ENCODE data around the gene TSPAN4. TPM values are rescaled to one million over a fixed set of nuclear protein-coding genes. Genes with fewer than 3 reads are reported as not detected.

Gene TSPAN4
- total RNA-seq, 1 donor from 2014 or later: 56.7 TPM

GRCh38 chr11:803770-804598, 38.7 kb upstream of the TSPAN4 start:
- no peak for DNase-seq (ENCODE audit: low read depth)

DNA sequence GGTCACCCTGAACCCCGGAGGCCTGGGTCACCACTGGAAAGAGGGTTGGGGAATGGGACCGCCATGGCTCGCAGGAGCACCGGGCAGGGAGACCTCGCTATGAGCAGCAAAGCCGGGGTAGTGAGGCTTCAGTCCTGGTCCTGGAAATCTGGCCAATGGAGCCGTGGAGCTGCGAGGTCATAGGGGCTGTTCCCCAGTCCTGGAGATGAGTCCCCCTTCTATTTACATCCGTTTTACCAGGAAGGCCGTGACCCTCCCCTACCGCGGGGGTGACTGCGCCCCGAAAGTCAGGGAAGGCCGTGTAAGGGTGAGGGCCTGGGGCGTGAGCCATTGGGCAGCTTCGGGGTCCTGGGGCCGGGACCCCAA, 38.1 kb upstream of the TSPAN4 start:
- no peak for DNase-seq (ENCODE audit: low read depth)

GRCh38 chr11:808427-809286, 34.0 kb upstream of the TSPAN4 start:
- DNase-seq (ENCODE audit: low read depth): no peak

- peak; percentile 98 for DNase-seq (ENCODE audit: low read depth)
Observed at GRCh38 chr11:809287-810039, 33.2 kb upstream of the TSPAN4 start, which contains the start of gene RPLP2. TSS of gene RPLP2 (plus strand) at chr11:809967. CDS start at chr11:810235, 268 bp downstream.

DNA sequence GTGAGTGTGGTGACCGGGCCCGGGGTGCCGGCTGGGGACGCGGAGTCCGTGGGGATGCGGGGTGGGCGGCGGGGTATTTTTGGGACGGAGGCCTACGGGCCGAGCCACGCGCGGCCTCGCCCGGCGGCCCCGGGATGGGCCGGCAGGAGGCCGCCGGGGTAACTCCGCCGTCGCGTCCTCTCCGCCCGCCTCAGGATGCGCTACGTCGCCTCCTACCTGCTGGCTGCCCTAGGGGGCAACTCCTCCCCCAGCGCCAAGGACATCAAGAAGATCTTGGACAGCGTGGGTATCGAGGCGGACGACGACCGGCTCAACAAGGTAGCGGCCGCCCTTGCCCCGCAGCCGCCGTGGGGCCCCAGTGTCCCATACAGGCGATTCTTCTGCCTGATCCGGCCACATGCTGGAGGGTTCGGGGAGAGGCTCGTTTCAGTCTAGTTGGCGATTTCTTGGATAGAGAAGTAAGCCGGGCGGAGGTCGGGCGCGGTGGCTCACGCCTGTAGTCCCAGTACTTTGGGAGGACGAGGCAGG, 32.5 kb upstream of the TSPAN4 start:
- no peak for DNase-seq (ENCODE audit: low read depth)

- DNase-seq (ENCODE audit: low read depth): peak; percentile 95
Observed at GRCh38 chr11:811446-812245, 31.0 kb upstream of the TSPAN4 start.

GRCh38 chr11:812390-812789, 30.3 kb upstream of the TSPAN4 start:
- no peak for DNase-seq (ENCODE audit: low read depth)

DNA sequence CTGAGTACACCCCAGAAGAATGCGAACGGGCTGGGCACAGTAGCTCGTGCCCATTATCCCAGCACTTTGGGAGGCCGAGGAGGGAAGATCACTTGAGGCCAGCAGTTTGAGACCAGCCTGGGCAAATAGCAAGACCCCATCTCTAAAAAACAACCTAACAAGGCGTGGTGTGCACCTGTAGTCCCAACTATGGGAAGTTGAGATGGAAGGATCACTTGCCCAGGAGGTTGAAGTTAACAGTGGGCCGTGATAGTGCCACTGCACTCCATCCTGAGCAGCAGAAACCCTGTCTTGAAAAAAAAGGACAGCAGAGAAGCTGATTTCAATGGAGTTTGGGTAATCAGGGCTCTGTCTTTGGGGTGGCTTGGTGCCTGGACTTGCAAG, 29.6 kb upstream of the TSPAN4 start:
- DNase-seq (ENCODE audit: low read depth): no peak

DNA sequence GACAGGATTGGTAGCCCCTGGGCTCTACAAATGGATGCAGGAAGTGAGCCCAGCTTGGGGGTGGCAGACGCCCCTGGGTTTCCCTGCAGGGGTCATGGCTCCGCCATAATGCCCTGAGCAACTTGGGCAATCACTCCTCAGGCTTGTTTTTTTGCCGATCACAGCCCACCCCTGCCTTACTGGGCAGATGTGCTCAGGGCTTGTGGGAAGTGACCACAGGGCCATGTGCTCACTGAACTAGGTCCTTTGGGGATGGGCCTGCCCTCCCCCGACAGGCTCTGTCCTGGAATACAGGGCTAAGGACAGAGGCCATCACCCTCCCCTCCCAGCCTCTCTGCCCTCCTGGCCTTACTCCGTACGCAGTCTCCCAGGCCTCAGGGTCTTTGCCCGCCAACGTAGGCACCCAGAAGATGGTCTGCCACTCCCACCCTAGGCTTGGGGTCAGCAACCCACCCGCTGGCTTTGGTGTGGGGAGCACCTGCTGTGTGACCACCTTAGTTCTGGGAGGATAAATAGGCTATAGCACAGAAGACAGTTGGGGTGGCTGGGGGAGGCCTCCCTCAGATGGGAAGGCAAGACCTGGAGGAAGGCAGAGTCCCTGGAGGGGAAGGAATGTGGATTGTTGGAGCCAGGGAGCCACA, 29.1 kb upstream of the TSPAN4 start:
- no peak for DNase-seq (ENCODE audit: low read depth)

GRCh38 chr11:815675-816432, 26.8 kb upstream of the TSPAN4 start:
- DNase-seq (ENCODE audit: low read depth): no peak

DNA sequence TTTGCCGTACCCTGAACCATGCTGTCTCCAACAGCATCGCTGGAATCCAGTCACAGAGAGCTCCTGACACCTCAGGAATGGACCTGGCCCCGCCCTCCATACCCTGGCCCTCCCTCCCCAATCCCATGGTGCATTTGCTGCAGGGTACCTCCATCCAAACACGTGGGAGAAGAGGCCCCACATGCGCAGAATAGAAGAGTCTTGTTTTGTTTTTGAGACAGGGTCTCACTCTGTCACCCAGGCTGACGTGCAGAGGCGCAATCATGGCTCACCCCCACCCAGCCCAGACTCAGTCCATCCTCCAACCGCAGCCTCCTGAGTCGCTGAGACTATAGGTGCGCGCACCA, 26.2 kb upstream of the TSPAN4 start:
- DNase-seq (ENCODE audit: low read depth): no peak

GRCh38 chr11:818396-819128, 24.1 kb upstream of the TSPAN4 start, which contains the start of gene PNPLA2:
TSS of gene PNPLA2 (plus strand) at chr11:818914. CDS start at chr11:819719, 805 bp downstream.
- no peak for DNase-seq (ENCODE audit: low read depth)

DNA sequence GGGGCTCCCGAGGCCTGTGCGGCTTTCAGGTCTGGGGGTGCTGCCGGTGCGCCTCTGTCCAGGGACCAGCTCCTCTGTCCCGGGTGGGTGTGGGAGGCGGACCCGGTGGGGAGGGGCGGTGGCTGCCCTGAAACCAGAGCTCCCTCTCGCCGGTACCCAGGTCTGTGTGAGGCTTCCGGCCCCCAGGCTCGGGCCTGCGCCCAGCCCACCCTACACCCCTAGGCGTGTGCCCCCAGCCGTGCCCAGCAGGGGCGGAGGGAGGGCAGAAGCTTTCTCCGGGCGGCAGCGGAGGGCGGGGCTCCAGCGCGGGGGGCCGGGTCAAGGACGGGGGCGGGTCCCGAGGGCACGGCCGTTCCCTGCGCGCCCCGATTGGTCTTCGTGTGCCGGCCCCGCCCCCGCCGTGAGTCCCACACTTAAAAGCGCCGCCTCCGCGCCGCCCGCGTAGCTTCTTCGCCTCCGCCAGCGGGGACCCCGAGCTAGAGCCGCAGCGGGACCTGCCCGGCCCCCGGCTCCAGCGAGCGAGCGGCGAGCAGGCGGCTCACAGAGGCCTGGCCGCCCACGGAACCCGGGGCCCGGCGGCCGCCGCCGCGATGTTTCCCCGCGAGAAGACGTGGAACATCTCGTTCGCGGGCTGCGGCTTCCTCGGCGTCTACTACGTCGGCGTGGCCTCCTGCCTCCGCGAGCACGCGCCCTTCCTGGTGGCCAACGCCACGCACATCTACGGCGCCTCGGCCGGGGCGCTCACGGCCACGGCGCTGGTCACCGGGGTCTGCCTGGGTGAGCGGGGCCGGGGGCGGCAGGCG, 23.3 kb upstream of the TSPAN4 start:
- DNase-seq (ENCODE audit: low read depth): peak; percentile 90

DNA sequence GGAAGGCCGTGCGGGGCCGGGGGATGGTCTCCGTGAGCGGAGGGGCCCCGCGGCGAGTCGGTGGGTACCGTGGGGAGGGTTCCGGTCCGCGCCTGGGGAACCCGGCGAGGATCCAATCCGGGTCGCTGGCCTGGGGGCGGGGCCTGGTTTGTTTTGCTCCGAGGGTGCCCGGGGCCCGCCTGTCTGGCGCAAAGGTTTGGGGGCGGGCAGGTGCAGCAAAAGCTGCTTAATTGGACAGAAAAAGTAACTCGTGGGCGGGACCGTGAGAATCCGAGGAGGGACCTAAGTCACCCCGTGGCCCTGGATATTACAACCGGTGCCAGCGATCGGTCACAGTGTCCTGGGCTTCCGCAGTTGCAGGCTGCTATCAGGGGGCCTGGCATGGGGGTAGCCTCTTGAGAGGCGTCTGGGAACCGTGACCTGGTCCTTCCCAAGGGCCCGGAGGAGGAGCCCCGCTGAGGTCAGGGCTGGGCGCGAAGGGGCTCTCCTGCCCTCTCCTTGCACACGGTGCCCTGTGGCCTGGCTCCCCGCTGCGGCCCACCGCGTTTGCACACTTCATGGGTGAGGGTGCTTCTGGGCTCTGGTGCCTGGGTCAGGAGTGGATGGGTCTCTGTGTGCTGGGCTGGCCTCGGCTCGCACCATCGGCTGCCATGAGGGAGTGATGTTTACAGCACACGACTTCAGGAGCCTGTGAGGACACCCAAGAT, 22.6 kb upstream of the TSPAN4 start:
- peak; percentile 90 for DNase-seq (ENCODE audit: low read depth)

GRCh38 chr11:820655-821511, 21.8 kb upstream of the TSPAN4 start:
- DNase-seq (ENCODE audit: low read depth): peak; percentile 97
